Hematopoietic multipotent progenitor cell treated with erythropoietin and hydrocortisone succinate and interleukin-3 and kit ligand, for 8 days (in vitro differentiated cells): Measurements from ENCODE around the gene GNA14.
"Not testable (repeated sequence)": the region's sequence is repeated elsewhere in the genome, so short reads cannot be mapped to it uniquely, and the experiment has no call there.

Experiments
- DNase-seq: peaks from one replicate; pipeline ENCODE4 v3.0.0-alpha.2; 2015

GNA14 gene

DNA sequence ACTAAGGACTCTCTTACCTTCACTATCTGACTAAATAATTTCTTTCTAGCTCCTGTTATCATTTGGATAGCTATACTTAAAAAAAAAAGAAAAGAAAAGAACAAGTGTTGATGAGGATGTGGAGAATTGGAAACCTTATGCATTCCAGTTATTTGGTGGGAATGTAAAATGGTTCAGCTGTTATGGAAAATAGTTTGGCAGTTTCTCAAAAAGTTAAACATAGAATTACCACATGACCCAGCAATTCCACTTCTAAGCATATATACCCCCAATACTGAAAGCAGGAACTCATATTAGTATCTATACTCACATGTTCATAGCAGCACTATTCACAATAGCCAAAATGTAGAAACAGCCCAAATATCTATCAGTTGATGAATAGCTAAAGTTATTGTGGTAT, 61.1 kb downstream of the GNA14 start:
- DNase-seq = no peak

GRCh38 chr9:77586591-77586990, 61.5 kb downstream of the GNA14 start:
- no peak for DNase-seq

DNA sequence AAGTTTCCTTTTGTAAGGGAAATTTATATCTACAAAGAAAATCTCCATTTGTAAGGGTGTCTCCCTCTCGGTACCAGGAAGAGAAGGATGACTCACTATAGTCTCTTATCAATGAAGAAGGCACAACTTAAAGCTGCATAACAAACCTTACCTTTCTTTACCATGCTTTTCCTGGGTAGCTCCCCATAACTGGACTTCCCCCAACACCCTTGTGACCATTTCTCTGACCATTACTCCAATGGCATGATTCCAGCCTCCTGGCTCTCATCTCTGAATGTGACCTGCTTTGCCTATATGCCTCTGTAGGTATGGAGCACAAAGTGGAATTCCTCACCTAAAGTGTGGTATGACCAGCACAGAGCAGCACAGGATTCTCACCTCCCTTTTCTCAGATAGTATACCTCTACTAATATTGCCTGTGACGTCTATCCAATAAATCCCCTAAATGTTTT, 62.8 kb downstream of the GNA14 start:
- peak; percentile 68 for DNase-seq

DNA sequence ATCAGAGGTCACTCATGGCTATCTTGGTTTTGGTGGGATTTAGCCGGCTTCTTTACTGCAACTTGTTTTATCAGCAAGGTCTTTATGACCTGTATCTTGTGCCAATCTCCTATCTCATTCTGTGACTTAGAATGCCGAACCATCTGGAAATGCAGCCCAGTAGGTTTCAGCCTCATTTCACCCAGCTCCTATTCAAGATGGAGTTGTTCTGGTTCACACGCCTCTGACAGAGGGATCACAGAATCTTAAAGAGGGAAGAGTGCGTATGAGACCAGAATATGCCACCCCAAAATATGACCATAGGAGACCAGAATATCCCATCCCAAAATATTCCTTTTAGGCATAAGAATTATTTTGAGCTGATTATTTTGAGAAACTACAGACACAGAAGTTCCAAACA, 63.2 kb downstream of the GNA14 start:
- not testable (repeated sequence) for DNase-seq

GRCh38 chr9:77582961-77583576, 65.1 kb downstream of the GNA14 start:
- no peak for DNase-seq

- peak; percentile 22 for DNase-seq
These were observed 65.6 kb downstream of the GNA14 start for GRCh38 chr9:77582525-77582924.

- DNase-seq = peak; percentile 55
These were observed 72.3 kb downstream of the GNA14 start for GRCh38 chr9:77575785-77576184.

GRCh38 chr9:77569335-77569734, 78.8 kb downstream of the GNA14 start:
- no peak for DNase-seq

DNA sequence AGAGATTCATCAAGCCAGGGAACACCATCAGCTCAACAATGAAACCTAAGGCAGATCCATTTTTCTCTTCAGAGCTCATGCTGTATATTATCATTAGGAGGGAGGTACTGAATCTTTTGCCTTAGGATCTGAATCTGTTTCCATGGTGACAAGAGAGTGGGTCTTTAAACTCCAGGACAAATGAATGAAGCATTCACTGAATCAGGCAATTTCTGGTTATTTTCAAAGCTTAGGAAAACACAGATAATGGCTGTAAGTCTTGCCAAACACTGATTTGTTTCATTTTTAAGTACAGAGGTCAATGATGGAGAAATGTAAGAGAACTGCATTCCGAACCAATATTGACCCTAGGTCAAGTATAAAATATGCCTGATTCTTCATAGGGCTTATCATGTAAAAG, 84.9 kb downstream of the GNA14 start:
- DNase-seq = no peak

DNA sequence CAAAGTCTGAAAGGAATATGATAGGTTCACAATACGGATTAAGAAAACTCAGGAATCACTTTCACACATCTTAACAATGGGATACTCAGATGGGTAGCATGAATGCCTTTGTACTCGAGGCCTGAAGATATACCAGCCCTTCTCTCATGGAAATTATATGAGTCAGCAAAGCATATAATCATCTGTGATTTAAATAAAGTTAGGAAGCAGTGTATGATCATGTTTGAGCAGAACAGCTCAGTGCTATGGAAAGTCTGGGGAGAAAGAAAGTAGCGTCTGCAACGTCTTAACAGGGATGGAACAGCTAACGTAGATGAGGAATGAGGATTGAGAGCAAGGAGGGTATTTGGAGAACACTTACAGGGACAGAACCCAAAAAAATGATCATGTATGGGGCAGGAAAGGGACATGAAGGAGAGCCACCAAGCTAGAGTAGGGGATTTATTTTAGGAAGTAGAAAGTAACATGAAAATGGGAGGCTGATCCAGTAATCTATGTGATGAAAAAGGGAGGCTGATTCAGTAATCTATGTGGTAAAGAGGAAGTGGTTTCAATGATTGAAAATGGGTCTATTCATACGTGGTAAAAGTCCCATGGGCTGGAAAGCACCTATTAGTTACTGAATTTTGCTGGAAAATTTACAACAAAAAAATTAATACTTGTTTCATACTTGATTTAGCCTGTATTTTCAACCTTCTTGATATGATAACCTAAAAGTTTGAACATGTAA, 85.9 kb downstream of the GNA14 start:
- no peak for DNase-seq

GRCh38 chr9:77561331-77562018, 86.6 kb downstream of the GNA14 start:
- DNase-seq = no peak

- no peak for DNase-seq
These were observed 91.7 kb downstream of the GNA14 start for GRCh38 chr9:77556396-77556795.

DNA sequence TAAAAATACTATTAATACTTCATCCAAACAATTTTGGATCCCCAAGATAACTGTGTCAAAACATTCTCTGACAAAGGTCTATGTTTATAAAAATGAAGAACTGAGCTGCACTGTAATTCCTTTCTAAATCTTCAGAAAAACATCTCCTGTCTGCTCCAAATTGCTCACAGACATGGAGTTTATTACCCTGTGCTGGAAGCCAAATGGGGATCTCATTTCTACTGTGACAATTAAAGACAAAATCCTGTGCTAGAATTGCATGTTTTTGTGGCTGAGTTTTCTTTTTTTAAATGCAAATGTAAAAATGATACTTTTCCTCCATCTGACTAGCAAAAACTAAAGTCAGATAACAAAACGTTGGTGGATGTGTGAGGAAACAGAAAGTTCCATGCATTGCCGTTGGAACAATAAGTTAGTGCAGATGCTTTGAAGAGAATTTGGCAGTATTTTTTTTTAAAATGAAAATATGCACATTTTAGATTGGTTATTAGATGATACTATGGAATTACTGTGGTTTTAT, 93.5 kb downstream of the GNA14 start:
- no peak for DNase-seq

- no peak for DNase-seq
These were observed 100.9 kb downstream of the GNA14 start for GRCh38 chr9:77547106-77547730.

- no peak for DNase-seq
These were observed 101.7 kb downstream of the GNA14 start for GRCh38 chr9:77546376-77546950.

- no peak for DNase-seq
These were observed 103.6 kb downstream of the GNA14 start for GRCh38 chr9:77544546-77544945.

DNA sequence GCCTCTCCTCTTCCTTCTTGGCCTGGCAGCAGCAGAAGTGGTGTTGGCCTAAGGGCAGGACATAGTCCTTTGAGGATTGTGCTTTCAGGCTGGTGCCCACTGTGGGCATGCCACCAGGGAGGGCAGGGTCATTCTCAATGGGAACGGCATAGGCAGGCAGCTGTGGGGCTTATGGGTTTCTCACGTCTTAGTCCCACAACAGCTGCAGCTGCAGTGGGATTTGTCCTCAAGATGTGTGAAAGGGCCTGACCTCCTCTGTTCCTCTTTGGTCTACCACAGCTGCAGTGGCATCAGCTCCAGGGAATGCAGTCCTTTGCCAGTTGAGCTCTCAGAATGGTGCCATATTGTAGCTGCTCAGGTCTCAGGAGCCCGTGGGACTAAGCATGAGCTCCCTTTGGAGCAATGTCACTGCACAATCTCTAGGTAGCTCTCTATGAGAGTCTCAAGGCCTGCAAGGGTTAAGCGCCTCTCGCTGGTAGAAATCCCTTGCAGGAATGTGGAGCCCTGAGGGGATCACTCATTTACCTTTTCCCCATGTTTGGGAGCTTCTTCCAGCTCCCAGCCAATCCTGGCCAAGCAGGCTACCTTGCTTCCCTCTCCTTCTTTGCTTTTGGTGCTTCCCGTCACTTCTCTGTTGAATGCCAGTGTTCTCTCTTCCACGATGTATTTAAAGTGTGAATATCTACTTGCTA, 104.8 kb downstream of the GNA14 start:
- DNase-seq = no peak

DNA sequence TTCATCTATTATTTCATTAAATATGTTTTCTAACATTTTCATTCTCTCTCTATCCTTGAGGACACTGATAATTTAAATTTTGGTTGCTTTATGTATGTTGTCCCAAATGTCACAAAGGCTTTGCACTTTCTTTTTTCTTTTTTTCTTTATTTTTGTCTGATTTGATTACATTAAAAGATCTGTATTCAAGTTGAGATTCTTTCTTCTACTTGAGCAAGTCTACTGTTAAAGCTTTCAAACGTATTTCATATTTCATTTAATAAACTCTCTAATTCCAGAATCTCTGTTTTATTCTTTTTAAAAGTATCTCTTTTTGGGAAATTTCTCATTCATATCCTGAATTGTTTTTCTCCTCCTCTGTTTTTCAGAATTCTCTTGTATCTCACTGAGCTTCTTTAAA, 106.5 kb downstream of the GNA14 start:
- no peak for DNase-seq

DNA sequence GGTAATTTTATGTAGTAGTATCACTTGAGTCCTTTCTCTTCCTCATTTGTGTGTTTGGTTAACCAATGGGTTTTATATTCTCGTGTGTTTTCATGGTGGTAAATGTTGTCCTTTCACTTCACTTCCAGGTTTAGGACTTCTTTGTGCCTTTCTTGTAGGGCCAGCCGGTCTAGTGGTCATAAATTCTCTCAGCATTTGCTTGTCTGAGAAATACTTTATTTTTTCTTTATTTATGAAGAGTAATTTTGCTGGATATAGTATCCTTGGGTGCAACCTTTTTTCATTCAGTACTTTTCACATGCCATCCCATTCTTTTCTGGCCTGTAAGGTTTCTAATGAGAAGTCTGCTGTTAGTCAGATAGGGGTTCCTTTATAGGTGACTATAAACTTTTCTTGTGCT, 107.1 kb downstream of the GNA14 start:
- DNase-seq = no peak

GRCh38 chr9:77534376-77535057, 113.6 kb downstream of the GNA14 start:
- DNase-seq = no peak

GRCh38 chr9:77533671-77534070, 114.5 kb downstream of the GNA14 start:
- DNase-seq = no peak

DNA sequence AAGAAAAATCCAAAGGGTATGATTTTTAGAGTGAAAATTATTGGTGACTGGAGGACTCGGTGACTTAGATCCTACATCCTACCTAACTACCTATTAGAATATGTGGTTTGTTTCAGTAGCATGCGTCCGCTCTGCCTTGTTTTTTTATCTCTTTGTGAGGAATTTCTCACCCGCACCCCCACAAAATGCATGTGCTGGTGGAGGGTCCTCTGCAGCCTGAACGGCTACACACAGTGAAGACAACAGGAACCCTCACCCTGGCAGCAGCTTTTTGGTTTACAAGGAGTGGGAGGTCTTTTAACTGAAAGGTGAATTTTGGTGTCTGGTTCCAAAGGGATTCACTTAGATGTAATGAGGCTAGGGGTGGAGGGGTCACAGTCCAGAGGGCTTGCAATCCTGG, 115.5 kb downstream of the GNA14 start:
- no peak for DNase-seq
